ENCODE data around the gene IFITM5. TPM values are rescaled to one million over a fixed set of nuclear protein-coding genes. Genes with fewer than 3 reads are reported as not detected.

Gene IFITM5
- total and polyA plus RNA-seq, 9 of the 15 experiments (the other 6 are each of a cell fraction or from before 2014, with no cell fraction given): 0.19 TPM; not detected in 8

DNA sequence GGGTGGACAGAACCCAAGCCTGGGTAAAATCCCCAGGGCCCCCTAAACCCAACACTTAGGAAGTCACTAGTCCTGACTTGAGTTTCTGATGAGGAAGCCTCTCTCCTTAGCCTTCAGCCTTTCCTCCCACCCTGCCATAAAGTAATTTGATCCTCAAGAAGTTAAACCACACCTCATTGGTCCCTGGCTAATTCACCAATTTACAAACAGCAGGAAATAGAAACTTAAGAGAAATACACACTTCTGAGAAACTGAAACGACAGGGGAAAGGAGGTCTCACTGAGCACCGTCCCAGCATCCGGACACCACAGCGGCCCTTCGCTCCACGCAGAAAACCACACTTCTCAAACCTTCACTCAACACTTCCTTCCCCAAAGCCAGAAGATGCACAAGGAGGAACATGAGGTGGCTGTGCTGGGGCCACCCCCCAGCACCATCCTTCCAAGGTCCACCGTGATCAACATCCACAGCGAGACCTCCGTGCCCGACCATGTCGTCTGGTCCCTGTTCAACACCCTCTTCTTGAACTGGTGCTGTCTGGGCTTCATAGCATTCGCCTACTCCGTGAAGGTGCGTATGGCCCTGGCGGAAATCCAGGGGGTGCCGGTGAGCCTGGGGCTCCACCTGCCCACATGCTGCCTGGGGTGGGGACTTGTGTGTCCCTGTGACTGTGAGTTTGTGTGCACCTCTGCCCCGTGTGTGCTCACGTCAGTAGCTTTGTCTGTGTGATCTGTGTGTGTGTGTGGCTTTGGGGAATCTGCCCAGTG is 14.6 kb upstream of the IFITM5 start, which contains the start of gene IFITM1 (continued):
- TF ChIP-seq, protein P1, sequence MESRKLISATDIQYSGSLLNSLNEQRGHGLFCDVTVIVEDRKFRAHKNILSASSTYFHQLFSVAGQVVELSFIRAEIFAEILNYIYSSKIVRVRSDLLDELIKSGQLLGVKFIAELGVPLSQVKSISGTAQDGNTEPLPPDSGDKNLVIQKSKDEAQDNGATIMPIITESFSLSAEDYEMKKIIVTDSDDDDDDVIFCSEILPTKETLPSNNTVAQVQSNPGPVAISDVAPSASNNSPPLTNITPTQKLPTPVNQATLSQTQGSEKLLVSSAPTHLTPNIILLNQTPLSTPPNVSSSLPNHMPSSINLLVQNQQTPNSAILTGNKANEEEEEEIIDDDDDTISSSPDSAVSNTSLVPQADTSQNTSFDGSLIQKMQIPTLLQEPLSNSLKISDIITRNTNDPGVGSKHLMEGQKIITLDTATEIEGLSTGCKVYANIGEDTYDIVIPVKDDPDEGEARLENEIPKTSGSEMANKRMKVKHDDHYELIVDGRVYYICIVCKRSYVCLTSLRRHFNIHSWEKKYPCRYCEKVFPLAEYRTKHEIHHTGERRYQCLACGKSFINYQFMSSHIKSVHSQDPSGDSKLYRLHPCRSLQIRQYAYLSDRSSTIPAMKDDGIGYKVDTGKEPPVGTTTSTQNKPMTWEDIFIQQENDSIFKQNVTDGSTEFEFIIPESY (CRISPR knock-in tag; IDR thresholded peaks at IDR 0.05): no peak
- TF ChIP-seq MXI1 (IDR thresholded peaks at IDR 0.05; ENCODE audit: low read depth, low read length) (no peak), HMBOX1 (IDR thresholded peaks at IDR 0.05) (peak; percentile 71; the same call in 1 of the 2 replicates), ZNF316 (IDR thresholded peaks at IDR 0.05) (no peak), MYNN (IDR thresholded peaks at IDR 0.05) (no peak), MYNN (CRISPR knock-in tag; IDR thresholded peaks at IDR 0.05) (no peak), ZC3H4 (CRISPR knock-in tag; IDR thresholded peaks at IDR 0.05; ENCODE audit: borderline replicate concordance) (no peak), ZNF253 (CRISPR knock-in tag; conservative IDR thresholded peaks at IDR 0.05) (no peak), CCNT2 (IDR thresholded peaks at IDR 0.05; ENCODE audit: borderline replicate concordance, extremely low read depth, insufficient read length, low read depth, low read length) (no peak), ZNF217 (CRISPR knock-in tag; IDR thresholded peaks at IDR 0.05) (no peak), MTA3 (IDR thresholded peaks at IDR 0.05; ENCODE audit: borderline replicate concordance) (peak; percentile 60), SP2 (IDR thresholded peaks at IDR 0.05; ENCODE audit: extremely low read depth, low read depth, low read length, poor library complexity, severe bottlenecking) (no peak), MAZ (CRISPR knock-in tag; conservative IDR thresholded peaks at IDR 0.05 in 1 of 2, IDR thresholded peaks at IDR 0.05 in 1 of 2) (peak; percentile 14 to 35; a peak in 1 of 4 replicates), MBD2 (IDR thresholded peaks at IDR 0.05; ENCODE audit: borderline replicate concordance, low read depth) (peak; percentile 46; the same call in 1 of the 2 replicates), CHD1 (IDR thresholded peaks at IDR 0.05; ENCODE audit: low read length) (peak; percentile 89), SAP30 (IDR thresholded peaks at IDR 0.05; ENCODE audit: borderline replicate concordance, insufficient read depth, low read depth, low read length, poor library complexity, severe bottlenecking) (peak; percentile 72), EP400 (IDR thresholded peaks at IDR 0.05) (peak; percentile 67), SP1 (CRISPR knock-in tag; IDR thresholded peaks at IDR 0.05) (no peak)
- TF ChIP-seq, protein P2, sequence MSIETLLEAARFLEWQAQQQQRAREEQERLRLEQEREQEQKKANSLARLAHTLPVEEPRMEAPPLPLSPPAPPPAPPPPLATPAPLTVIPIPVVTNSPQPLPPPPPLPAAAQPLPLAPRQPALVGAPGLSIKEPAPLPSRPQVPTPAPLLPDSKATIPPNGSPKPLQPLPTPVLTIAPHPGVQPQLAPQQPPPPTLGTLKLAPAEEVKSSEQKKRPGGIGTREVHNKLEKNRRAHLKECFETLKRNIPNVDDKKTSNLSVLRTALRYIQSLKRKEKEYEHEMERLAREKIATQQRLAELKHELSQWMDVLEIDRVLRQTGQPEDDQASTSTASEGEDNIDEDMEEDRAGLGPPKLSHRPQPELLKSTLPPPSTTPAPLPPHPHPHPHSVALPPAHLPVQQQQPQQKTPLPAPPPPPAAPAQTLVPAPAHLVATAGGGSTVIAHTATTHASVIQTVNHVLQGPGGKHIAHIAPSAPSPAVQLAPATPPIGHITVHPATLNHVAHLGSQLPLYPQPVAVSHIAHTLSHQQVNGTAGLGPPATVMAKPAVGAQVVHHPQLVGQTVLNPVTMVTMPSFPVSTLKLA (conservative IDR thresholded peaks at IDR 0.05): peak; percentile 53 to 71; a peak in 3 of 4 replicates
- TF ChIP-seq, protein P3, sequence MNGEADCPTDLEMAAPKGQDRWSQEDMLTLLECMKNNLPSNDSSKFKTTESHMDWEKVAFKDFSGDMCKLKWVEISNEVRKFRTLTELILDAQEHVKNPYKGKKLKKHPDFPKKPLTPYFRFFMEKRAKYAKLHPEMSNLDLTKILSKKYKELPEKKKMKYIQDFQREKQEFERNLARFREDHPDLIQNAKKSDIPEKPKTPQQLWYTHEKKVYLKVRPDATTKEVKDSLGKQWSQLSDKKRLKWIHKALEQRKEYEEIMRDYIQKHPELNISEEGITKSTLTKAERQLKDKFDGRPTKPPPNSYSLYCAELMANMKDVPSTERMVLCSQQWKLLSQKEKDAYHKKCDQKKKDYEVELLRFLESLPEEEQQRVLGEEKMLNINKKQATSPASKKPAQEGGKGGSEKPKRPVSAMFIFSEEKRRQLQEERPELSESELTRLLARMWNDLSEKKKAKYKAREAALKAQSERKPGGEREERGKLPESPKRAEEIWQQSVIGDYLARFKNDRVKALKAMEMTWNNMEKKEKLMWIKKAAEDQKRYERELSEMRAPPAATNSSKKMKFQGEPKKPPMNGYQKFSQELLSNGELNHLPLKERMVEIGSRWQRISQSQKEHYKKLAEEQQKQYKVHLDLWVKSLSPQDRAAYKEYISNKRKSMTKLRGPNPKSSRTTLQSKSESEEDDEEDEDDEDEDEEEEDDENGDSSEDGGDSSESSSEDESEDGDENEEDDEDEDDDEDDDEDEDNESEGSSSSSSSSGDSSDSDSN (IDR thresholded peaks at IDR 0.05; ENCODE audit: borderline replicate concordance in 1 of 2, low read depth in 2 of 2, low read length in 2 of 2): peak in 1 of 2 experiments; percentile 62; a peak in 1 of 4 replicates

Measured in K562 (cell line).